BE2C (cell line): ENCODE measurements around the gene UGGT2.

ENCODE experiments used
- DNase-seq: peaks from one replicate; pipeline ENCODE4 v3.0.0-alpha.2; 2020
- H3K27me3 ChIP-seq: fragments of 250-450 bp; sonication (Bioruptor Pico); 2 replicates; pipeline ENCODE4 v1.5.1; 2020; ENCODE audit warnings: mild to moderate bottlenecking
- H3K36me3 ChIP-seq: fragments of 250-450 bp; sonication (Bioruptor Pico); 2 replicates; pipeline ENCODE4 v1.5.1; 2020; ENCODE audit warnings: mild to moderate bottlenecking
- H3K4me1 ChIP-seq: fragments of 250-450 bp; sonication (Bioruptor Pico); 2 replicates; pipeline ENCODE4 v1.5.1; 2020
- H3K4me3 ChIP-seq: 2 replicates; pipeline ENCODE4 v1.5.1; 2011; ENCODE audit warnings: low read depth, low read length
- H3K9me3 ChIP-seq: fragments of 250-450 bp; sonication (Bioruptor Pico); 2 replicates; pipeline ENCODE4 v1.5.1; 2020
- TF ChIP-seq, protein P1 (sequence below): IDR thresholded peaks from 2 replicates; pipeline ENCODE4 v1.5.1; 2012; ENCODE audit warnings: mild to moderate bottlenecking, low read depth, low read length

UGGT2 gene

DNA sequence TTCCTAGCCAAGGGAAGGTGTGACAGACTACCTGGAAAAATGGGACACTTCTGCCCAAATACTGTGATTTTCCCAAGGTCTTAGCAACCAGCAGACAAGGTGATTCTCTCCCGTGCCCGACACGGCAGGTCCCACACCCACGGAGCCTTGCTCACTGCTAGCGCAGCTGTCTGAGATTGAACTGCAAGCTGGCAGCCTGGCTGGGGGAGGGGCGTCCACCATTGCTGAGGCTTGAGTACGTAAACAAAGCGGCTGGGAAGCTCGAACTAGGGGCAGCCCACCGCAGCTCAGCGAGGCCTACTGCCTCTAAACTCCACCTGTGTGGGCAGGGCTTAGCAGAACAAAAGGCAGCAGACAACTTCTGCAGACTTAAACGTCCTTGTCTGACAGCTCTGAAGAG lies 146.2 kb downstream of the UGGT2 start:
- no peaks in the 10 kb centered on the region for H3K9me3 ChIP-seq
- DNase-seq = no peak
- TF ChIP-seq, protein P1, sequence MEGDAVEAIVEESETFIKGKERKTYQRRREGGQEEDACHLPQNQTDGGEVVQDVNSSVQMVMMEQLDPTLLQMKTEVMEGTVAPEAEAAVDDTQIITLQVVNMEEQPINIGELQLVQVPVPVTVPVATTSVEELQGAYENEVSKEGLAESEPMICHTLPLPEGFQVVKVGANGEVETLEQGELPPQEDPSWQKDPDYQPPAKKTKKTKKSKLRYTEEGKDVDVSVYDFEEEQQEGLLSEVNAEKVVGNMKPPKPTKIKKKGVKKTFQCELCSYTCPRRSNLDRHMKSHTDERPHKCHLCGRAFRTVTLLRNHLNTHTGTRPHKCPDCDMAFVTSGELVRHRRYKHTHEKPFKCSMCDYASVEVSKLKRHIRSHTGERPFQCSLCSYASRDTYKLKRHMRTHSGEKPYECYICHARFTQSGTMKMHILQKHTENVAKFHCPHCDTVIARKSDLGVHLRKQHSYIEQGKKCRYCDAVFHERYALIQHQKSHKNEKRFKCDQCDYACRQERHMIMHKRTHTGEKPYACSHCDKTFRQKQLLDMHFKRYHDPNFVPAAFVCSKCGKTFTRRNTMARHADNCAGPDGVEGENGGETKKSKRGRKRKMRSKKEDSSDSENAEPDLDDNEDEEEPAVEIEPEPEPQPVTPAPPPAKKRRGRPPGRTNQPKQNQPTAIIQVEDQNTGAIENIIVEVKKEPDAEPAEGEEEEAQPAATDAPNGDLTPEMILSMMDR = no peak

DNA sequence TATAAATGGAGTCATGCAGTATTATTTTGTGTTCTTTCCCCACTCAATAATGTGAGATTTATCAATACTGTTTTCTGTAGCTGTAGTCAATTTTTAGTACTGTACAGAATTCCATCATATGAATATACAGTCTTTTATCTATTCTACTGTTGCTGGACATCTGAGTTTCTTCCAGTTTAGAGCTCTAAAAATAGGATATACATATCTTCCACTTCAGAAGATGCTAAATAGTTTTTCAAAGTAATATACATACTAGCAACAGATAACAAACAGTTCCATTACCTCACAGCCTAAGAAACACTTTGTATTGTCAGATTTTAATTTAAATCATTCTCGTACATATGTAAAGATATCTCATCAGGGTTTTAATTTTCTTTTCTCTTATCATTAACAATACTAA lies 149.6 kb downstream of the UGGT2 start:
- no peak overlapping the region for H3K4me3 ChIP-seq
- no peaks in the 10 kb centered on the region for H3K4me1 ChIP-seq
- no peaks in the 10 kb centered on the region for H3K27me3 ChIP-seq
- no peaks in the 10 kb centered on the region; the same call in none of the 2 replicates for H3K36me3 ChIP-seq
- no peaks in the 10 kb centered on the region for H3K9me3 ChIP-seq
- DNase-seq = no peak
- TF ChIP-seq, protein P1 = no peak

More for the DNA sequence above, 146.2 kb downstream of the UGGT2 start:
- no peaks in the 10 kb centered on the region; the same call in none of the 2 replicates for H3K36me3 ChIP-seq
- H3K27me3 ChIP-seq = no peaks in the 10 kb centered on the region
- H3K4me1 ChIP-seq = no peaks in the 10 kb centered on the region
- no peak overlapping the region for H3K4me3 ChIP-seq

DNA sequence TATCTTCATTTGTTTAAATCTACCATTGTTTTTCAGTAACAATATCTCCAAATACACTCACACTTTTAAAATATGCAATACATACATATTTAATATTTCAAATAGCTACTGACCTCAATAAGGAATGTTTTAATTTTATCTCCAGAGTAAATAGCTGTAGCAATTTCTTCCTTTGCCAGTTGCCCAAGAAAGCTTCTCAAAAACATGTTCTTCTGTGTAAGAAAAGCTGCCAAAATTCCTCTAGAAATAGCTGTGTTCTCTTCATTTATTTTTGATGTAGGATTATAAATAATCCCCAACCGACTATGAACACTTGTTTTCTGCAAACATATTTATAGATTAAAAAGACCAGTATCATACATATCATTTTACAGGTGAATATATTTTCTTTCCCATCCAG lies 150.5 kb downstream of the UGGT2 start:
- TF ChIP-seq, protein P1 = no peak
- H3K36me3 ChIP-seq = no peaks in the 10 kb centered on the region; the same call in none of the 2 replicates
- no peaks in the 10 kb centered on the region for H3K9me3 ChIP-seq
- H3K4me1 ChIP-seq = no peaks in the 10 kb centered on the region
- no peak overlapping the region for H3K4me3 ChIP-seq
- no peaks in the 10 kb centered on the region for H3K27me3 ChIP-seq
- no peak for DNase-seq

DNA sequence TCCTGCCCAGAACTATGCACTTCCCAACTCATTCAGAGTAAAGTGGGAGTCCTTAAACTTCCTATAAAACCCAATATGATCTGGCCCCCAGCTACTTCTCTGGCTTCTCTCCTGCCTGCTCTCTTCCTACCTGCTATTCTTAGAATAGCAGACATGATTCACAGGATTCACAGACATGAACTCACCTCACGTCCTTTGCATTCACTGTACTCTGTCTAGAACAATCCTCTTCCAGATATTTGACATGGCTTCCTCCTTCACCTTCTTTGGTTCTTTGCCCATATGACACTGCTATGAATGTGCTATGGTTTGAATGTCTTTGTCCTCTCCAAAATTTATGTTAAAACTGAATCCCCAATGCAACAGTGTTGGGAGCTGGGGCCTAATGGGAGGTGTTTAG lies 154.9 kb downstream of the UGGT2 start:
- Histone ChIP-seq H3K4me3 (no peak overlapping the region), H3K36me3 (0 out of 2 replicates have a peak, but pooled peaks cover 4% of the 10 kb centered on the region), H3K27me3 (no peaks in the 10 kb centered on the region), H3K9me3 (no peaks in the 10 kb centered on the region), H3K4me1 (no peaks in the 10 kb centered on the region)
- TF ChIP-seq, protein P1 = no peak
- no peak for DNase-seq

DNA sequence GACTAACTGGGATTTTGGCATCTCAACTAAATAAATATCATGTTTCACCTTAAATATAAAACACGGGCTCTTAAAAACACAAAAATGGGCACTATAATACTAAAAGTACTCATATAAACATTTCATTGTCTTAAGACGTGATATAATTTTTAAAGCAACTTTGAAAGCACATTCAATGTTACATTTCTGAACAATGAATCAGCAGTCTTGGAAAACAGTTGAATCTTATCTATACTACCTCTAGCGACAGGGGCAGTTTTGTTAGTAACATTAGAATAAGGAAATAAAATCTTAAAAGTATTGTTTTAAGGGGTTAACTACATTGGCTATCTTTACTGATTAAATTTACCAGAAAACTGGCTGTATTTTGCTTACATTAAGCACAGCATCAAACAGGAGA lies 156.9 kb downstream of the UGGT2 start:
- no peak for DNase-seq
- no peaks in the 10 kb centered on the region for H3K9me3 ChIP-seq
- TF ChIP-seq, protein P1 = no peak
- H3K4me3 ChIP-seq = no peak overlapping the region
- H3K4me1 ChIP-seq = no peaks in the 10 kb centered on the region
- H3K36me3 ChIP-seq = 0 out of 2 replicates have a peak, but pooled peaks cover 4% of the 10 kb centered on the region
- no peaks in the 10 kb centered on the region for H3K27me3 ChIP-seq

DNA sequence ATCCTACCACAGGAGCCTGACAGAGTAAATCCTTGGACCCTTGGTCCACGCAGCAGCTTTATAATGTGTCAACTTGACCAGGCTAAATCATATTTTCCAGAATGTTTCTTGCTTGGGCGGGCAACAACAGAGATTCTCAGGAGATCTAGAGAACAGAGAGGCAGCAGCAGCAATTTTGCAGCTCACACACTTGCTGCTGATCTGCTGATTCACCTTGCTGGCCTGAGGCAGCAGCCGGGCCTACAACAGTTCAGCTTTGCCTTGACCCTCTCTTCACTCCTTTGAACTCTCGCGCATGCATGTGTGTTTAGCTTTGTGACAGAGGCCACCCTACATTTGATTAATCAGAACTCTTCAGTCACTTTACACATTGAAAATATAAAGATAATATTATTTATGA lies 159.3 kb downstream of the UGGT2 start:
- Histone ChIP-seq H3K36me3 (peaks cover 11% of the 10 kb centered on the region), H3K27me3 (no peaks in the 10 kb centered on the region), H3K9me3 (no peaks in the 10 kb centered on the region), H3K4me3 (no peak overlapping the region), H3K4me1 (no peaks in the 10 kb centered on the region)
- DNase-seq = peak; percentile 16
- TF ChIP-seq, protein P1 = no peak
